K562 (cell line): Measurements from ENCODE around the gene PTCH2. TPM values are rescaled to one million over a fixed set of nuclear protein-coding genes. Genes with fewer than 3 reads are reported as not detected.

Experiments
- DIDO1 ChIP-seq: fragments of 450-650 bp; IDR thresholded peaks from 2 replicates; pipeline ENCODE4 v1.6.1; 2016; ENCODE audit warnings: low read depth, missing biosample characterization, missing genetic modification characterization
- HDAC2 ChIP-seq: fragments of 450-650 bp; IDR thresholded peaks from 2 replicates; pipeline ENCODE4 v1.6.1; 2016; ENCODE audit warnings: mild to moderate bottlenecking
- HNRNPL ChIP-seq: fragments of 200-400 bp; formaldehyde crosslinking; IDR thresholded peaks from 2 replicates; pipeline ENCODE4 v1.6.1; 2017; ENCODE audit warnings: low read depth, mild to moderate bottlenecking, low read length
- POLR2B ChIP-seq: fragments of 450-650 bp; IDR thresholded peaks from 2 replicates; pipeline ENCODE4 v1.6.1; 2018; ENCODE audit warnings: low read depth; ENCODE audit not compliant: partially characterized antibody
- STAT5A ChIP-seq: IDR thresholded peaks from 2 replicates; pipeline ENCODE4 v1.6.1; 2012; ENCODE audit warnings: low read length, inconsistent platforms, borderline replicate concordance
- STAT5B ChIP-seq: fragments of 250-450 bp; sonication (Bioruptor Pico); IDR thresholded peaks from 2 replicates; pipeline ENCODE4 v1.8.0; 2021; ENCODE audit warnings: mild to moderate bottlenecking, inconsistent platforms
- ZKSCAN1 ChIP-seq: fragments of 150-350 bp; IDR thresholded peaks from 2 replicates; pipeline ENCODE4 v1.6.1; 2016; ENCODE audit warnings: low read depth, low read length
- ZNF507 ChIP-seq: conservative IDR thresholded peaks from 2 replicates; pipeline ENCODE4 v1.6.1; 2017; ENCODE audit warnings: missing genetic modification characterization, missing compliant biosample characterization
- ZNF551 ChIP-seq: fragments of 250-450 bp; sonication (Bioruptor Pico); IDR thresholded peaks from 2 replicates; pipeline ENCODE4 v1.5.0; 2021; ENCODE audit warnings: mild to moderate bottlenecking, moderate library complexity
- ZNF668 ChIP-seq: fragments of 250-450 bp; sonication (Bioruptor Pico); IDR thresholded peaks from 2 replicates; pipeline ENCODE4 v1.8.0; 2022; ENCODE audit warnings: mild to moderate bottlenecking, inconsistent platforms
- ZNF707 ChIP-seq: fragments of 250-450 bp; sonication (Bioruptor Pico); conservative IDR thresholded peaks from 2 replicates; pipeline ENCODE4 v1.8.0; 2022; ENCODE audit warnings: inconsistent platforms, mild to moderate bottlenecking, moderate library complexity
- polyA plus RNA-seq, 8 experiments: library from polyadenylated mRNA; depleted of rRNA in 4 of 8; stranded (reverse) in 5 of 8; unstranded in 3 of 8; fragments of >200 nt; fragmentation: Nextera tagmentation in 2 of 8; fragmentation: Illumina TruSeq in 1 of 8; extraction: Ambion mirVana in 2 of 8; extraction: Trizol in 1 of 8; gene quantifications; 2 replicates each; pipeline versions ENCODE4 v1.2.1 to v1.2.3, GENCODE V29; 2011 to 2014; ENCODE audit warnings: inconsistent platforms in 1 of 8, missing spikeins in 1 of 8
- total RNA-seq, 7 experiments: library from RNA; depleted of rRNA in 6 of 7; stranded (reverse); fragments of >200 nt in 6 of 7; fragmentation: Illumina TruSeq in 2 of 7; extraction: Trizol in 2 of 7; gene quantifications; 2 replicates each; pipeline versions ENCODE4 v1.2.1 to v1.2.3, GENCODE V29; 2011 to 2021; ENCODE audit warnings: low replicate concordance in 1 of 7
- TF ChIP-seq, protein P1 (sequence below), 2 experiments: fragments of 450-650 bp in 1 of 2; sonication (generic) in 1 of 2; formaldehyde crosslinking in 1 of 2; IDR thresholded peaks; 2 replicates each; pipeline versions ENCODE4 v1.7.1 to v1.9.0; 2016 to 2022; ENCODE audit warnings: inconsistent platforms in 1 of 2, mild to moderate bottlenecking in 1 of 2, missing genetic modification reagents in 1 of 2
- TF ChIP-seq, protein P2 (sequence below): sonication (generic); formaldehyde crosslinking; IDR thresholded peaks from 2 replicates; pipeline ENCODE4 v1.8.0; 2022; ENCODE audit warnings: missing genetic modification reagents, mild to moderate bottlenecking, borderline replicate concordance
- TF ChIP-seq, protein P3 (sequence below): fragments of 200-800 bp; sonication (Bioruptor generic); IDR thresholded peaks from 2 replicates; pipeline ENCODE4 v1.6.1; 2017; ENCODE audit warnings: missing genetic modification characterization, missing compliant biosample characterization

The PTCH2 gene
- total and polyA plus RNA-seq, 9 of the 15 experiments (the other 6 are each of a cell fraction or from before 2014, with no cell fraction given), result 0.15 to 27.3 (median 0.48) TPM; not detected in 1

DNA sequence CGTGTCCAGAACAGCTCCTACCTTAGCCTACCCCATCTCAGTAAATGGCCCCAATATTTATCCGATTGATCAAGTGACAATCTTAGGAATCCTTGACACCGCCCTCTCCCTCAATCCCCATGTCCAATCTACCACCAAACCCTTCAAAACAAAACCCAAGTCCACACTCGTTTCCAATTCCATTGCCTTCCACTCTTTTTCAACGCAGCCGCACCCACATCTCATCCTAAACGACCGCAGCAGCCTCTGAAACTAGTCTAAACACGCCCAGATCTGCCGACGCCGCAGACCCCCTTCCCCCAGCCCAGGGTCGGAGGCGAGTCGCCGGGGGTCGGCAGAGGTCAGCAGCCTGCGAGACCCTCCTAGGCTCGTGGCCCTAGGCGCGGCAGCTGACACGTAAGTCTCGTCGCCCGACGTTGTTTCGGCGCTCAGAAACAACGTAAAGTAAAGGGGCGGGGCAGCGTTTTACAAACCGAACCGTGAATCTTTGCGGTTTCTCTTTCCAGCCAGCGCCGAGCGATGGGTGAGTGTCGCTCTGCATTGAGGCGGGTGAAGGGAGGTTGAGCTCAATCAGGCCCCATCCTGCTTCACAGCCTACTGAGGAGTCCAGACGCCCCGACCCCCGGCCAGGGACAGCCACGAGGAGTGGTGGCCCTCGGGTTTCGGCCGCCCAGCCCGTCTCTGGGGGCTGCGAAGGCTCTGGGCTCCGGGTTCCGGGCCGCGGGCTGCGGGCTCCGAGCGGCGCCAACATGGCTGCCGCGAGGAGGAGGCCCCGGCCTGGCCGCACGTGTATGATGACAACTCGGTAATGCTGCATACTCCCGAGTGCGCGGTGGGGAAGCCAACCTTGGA, 67.7 kb downstream of the PTCH2 start, which contains the start of gene RPS8 (continued):
- TF ChIP-seq POLR2B, result peak; percentile 99
- TF ChIP-seq, protein P1, sequence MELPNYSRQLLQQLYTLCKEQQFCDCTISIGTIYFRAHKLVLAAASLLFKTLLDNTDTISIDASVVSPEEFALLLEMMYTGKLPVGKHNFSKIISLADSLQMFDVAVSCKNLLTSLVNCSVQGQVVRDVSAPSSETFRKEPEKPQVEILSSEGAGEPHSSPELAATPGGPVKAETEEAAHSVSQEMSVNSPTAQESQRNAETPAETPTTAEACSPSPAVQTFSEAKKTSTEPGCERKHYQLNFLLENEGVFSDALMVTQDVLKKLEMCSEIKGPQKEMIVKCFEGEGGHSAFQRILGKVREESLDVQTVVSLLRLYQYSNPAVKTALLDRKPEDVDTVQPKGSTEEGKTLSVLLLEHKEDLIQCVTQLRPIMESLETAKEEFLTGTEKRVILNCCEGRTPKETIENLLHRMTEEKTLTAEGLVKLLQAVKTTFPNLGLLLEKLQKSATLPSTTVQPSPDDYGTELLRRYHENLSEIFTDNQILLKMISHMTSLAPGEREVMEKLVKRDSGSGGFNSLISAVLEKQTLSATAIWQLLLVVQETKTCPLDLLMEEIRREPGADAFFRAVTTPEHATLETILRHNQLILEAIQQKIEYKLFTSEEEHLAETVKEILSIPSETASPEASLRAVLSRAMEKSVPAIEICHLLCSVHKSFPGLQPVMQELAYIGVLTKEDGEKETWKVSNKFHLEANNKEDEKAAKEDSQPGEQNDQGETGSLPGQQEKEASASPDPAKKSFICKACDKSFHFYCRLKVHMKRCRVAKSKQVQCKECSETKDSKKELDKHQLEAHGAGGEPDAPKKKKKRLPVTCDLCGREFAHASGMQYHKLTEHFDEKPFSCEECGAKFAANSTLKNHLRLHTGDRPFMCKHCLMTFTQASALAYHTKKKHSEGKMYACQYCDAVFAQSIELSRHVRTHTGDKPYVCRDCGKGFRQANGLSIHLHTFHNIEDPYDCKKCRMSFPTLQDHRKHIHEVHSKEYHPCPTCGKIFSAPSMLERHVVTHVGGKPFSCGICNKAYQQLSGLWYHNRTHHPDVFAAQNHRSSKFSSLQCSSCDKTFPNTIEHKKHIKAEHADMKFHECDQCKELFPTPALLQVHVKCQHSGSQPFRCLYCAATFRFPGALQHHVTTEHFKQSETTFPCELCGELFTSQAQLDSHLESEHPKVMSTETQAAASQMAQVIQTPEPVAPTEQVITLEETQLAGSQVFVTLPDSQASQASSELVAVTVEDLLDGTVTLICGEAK (IDR thresholded peaks at IDR 0.05), result peak; percentile 36; the same call in 1 of the 2 replicates
- TF ChIP-seq, protein P1 (CRISPR knock-in tag; IDR thresholded peaks at IDR 0.05), result no peak
- no peak; the same call in 1 of the 2 replicates for TF ChIP-seq ZNF668 (CRISPR knock-in tag)
- TF ChIP-seq DIDO1 (tag), result peak; percentile 60; the same call in 1 of the 2 replicates
- no peak for TF ChIP-seq ZNF707 (CRISPR knock-in tag)
- TF ChIP-seq ZNF551, result no peak
- TF ChIP-seq STAT5A, result peak; percentile 8; the same call in 1 of the 2 replicates
- TF ChIP-seq STAT5B, result no peak
- TF ChIP-seq ZKSCAN1, result peak; percentile 22; the same call in 1 of the 2 replicates
- TF ChIP-seq, protein P2, sequence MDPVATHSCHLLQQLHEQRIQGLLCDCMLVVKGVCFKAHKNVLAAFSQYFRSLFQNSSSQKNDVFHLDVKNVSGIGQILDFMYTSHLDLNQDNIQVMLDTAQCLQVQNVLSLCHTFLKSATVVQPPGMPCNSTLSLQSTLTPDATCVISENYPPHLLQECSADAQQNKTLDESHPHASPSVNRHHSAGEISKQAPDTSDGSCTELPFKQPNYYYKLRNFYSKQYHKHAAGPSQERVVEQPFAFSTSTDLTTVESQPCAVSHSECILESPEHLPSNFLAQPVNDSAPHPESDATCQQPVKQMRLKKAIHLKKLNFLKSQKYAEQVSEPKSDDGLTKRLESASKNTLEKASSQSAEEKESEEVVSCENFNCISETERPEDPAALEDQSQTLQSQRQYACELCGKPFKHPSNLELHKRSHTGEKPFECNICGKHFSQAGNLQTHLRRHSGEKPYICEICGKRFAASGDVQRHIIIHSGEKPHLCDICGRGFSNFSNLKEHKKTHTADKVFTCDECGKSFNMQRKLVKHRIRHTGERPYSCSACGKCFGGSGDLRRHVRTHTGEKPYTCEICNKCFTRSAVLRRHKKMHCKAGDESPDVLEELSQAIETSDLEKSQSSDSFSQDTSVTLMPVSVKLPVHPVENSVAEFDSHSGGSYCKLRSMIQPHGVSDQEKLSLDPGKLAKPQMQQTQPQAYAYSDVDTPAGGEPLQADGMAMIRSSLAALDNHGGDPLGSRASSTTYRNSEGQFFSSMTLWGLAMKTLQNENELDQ (CRISPR knock-in tag), result no peak; the same call in none of the 2 replicates
- no peak for TF ChIP-seq ZNF507
- TF ChIP-seq, protein P3, sequence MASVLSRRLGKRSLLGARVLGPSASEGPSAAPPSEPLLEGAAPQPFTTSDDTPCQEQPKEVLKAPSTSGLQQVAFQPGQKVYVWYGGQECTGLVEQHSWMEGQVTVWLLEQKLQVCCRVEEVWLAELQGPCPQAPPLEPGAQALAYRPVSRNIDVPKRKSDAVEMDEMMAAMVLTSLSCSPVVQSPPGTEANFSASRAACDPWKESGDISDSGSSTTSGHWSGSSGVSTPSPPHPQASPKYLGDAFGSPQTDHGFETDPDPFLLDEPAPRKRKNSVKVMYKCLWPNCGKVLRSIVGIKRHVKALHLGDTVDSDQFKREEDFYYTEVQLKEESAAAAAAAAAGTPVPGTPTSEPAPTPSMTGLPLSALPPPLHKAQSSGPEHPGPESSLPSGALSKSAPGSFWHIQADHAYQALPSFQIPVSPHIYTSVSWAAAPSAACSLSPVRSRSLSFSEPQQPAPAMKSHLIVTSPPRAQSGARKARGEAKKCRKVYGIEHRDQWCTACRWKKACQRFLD (CRISPR knock-in tag), result peak; percentile 58; the same call in 1 of the 2 replicates
- peak; percentile 97 for TF ChIP-seq HDAC2
- TF ChIP-seq HNRNPL, result no peak
